Astrocyte (in vitro differentiated cells and primary cell): ENCODE results near the gene TBX6.

ENCODE experiments used
- EZH2 ChIP-seq: IDR thresholded peaks from 2 replicates; pipeline ENCODE4 v1.6.1; 2012; ENCODE audit warnings: mild to moderate bottlenecking, low read length, inconsistent platforms; ENCODE audit not compliant: insufficient read depth
- TF ChIP-seq, protein P1 (sequence below): IDR thresholded peaks from 2 replicates; pipeline ENCODE4 v1.5.1; 2011; ENCODE audit warnings: low read depth, mild to moderate bottlenecking, inconsistent platforms, low read length, moderate library complexity; ENCODE audit not compliant: insufficient read depth

DNA sequence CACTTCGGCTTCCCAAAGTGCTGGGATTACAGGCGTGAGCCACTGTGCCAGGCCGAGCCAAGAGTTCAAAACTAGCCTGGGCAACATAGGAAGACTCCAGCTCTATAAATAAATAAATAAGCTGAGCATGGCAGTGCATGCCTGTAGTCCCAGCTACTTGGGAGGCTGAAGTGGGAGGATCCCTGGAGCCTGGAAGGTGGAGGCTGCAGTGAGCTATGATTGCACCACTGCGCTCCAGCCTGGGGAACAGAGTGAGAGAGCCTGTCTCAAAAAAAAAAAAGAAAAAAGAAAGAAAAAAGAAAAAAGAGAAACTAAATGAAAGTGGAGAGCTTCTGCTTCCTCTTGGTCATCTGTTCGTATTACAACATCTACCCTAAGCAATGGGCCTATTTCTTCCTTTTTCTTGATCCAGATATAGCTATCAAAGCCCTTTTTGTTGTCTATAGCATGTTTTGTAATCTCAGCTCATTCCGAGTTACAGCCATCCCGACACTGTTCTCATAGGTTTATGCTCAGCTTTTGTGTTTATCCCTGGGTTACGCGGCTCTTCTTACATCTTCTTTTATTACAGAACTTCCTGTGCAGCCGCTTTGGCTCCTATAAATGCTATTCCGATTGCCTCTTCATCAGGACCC, 45.4 kb upstream of the TBX6 start:
- TF ChIP-seq, protein P1, sequence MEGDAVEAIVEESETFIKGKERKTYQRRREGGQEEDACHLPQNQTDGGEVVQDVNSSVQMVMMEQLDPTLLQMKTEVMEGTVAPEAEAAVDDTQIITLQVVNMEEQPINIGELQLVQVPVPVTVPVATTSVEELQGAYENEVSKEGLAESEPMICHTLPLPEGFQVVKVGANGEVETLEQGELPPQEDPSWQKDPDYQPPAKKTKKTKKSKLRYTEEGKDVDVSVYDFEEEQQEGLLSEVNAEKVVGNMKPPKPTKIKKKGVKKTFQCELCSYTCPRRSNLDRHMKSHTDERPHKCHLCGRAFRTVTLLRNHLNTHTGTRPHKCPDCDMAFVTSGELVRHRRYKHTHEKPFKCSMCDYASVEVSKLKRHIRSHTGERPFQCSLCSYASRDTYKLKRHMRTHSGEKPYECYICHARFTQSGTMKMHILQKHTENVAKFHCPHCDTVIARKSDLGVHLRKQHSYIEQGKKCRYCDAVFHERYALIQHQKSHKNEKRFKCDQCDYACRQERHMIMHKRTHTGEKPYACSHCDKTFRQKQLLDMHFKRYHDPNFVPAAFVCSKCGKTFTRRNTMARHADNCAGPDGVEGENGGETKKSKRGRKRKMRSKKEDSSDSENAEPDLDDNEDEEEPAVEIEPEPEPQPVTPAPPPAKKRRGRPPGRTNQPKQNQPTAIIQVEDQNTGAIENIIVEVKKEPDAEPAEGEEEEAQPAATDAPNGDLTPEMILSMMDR = no peak
- TF ChIP-seq EZH2 = no peak
